ENCODE results near the gene HS6ST2.
"Not testable (repeated sequence)": the region's sequence is repeated elsewhere in the genome, so short reads cannot be mapped to it uniquely, and the experiment has no call there.

The HS6ST2 gene

GRCh38 chrX:132984058-132984650 is 25.7 kb upstream of the HS6ST2 start:
- Histone ChIP-seq H3K36me3 (ENCODE audit: insufficient read depth, low read length) (no peaks in the 10 kb centered on the region), H3K4me2 (ENCODE audit: insufficient read depth, low read length) (no peak overlapping the region), H3K4me3 (ENCODE audit: low read depth in 1 of 2, low read length in 2 of 2) (no peak overlapping the region), H3K27ac (ENCODE audit: low read length) (no peak overlapping the region), H2AFZ (ENCODE audit: low read depth, low read length) (no peak overlapping the region), H3K9ac (ENCODE audit: low read depth, low read length) (no peak overlapping the region), H3K4me1 (ENCODE audit: insufficient read depth, low read length) (no peaks in the 10 kb centered on the region), H3K27me3 (ENCODE audit: insufficient read depth, low read length, poor library complexity) (no peaks in the 10 kb centered on the region), H3K79me2 (ENCODE audit: insufficient read depth, low read length) (no peaks in the 10 kb centered on the region), H4K20me1 (ENCODE audit: insufficient read depth, low read length) (no peaks in the 10 kb centered on the region), H3K9me3 (ENCODE audit: insufficient read depth, low read length, severe bottlenecking) (no peaks in the 10 kb centered on the region)
- ATAC-seq (ENCODE audit: insufficient read depth, low read depth) (no peak), DNase-seq (no peak)
- TF ChIP-seq, protein P1, sequence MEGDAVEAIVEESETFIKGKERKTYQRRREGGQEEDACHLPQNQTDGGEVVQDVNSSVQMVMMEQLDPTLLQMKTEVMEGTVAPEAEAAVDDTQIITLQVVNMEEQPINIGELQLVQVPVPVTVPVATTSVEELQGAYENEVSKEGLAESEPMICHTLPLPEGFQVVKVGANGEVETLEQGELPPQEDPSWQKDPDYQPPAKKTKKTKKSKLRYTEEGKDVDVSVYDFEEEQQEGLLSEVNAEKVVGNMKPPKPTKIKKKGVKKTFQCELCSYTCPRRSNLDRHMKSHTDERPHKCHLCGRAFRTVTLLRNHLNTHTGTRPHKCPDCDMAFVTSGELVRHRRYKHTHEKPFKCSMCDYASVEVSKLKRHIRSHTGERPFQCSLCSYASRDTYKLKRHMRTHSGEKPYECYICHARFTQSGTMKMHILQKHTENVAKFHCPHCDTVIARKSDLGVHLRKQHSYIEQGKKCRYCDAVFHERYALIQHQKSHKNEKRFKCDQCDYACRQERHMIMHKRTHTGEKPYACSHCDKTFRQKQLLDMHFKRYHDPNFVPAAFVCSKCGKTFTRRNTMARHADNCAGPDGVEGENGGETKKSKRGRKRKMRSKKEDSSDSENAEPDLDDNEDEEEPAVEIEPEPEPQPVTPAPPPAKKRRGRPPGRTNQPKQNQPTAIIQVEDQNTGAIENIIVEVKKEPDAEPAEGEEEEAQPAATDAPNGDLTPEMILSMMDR (IDR thresholded peaks at IDR 0.05; ENCODE audit: borderline replicate concordance, extremely low read depth, low read length, poor library complexity, severe bottlenecking), result no peak

- Histone ChIP-seq H3K79me2 (ENCODE audit: insufficient read depth, low read length) (no peaks in the 10 kb centered on the region), H4K20me1 (ENCODE audit: insufficient read depth, low read length) (no peaks in the 10 kb centered on the region), H2AFZ (ENCODE audit: low read depth, low read length) (no peak overlapping the region), H3K9me3 (ENCODE audit: insufficient read depth, low read length, severe bottlenecking) (no peaks in the 10 kb centered on the region), H3K27me3 (ENCODE audit: insufficient read depth, low read length, poor library complexity) (no peaks in the 10 kb centered on the region), H3K4me1 (ENCODE audit: insufficient read depth, low read length) (no peaks in the 10 kb centered on the region), H3K4me2 (ENCODE audit: insufficient read depth, low read length) (no peak overlapping the region), H3K4me3 (ENCODE audit: low read depth in 1 of 2, low read length in 2 of 2) (no peak overlapping the region), H3K27ac (ENCODE audit: low read length) (no peak overlapping the region), H3K36me3 (ENCODE audit: insufficient read depth, low read length) (no peaks in the 10 kb centered on the region), H3K9ac (ENCODE audit: low read depth, low read length) (no peak overlapping the region)
- no peak for ATAC-seq (ENCODE audit: insufficient read depth, low read depth)
- TF ChIP-seq EZH2 (IDR thresholded peaks at IDR 0.05; ENCODE audit: borderline replicate concordance, low read depth, low read length, severe bottlenecking), result no peak
- TF ChIP-seq, protein P1 (IDR thresholded peaks at IDR 0.05; ENCODE audit: borderline replicate concordance, extremely low read depth, low read length, poor library complexity, severe bottlenecking), result no peak
- no peak for DNase-seq
These were observed 25.1 kb upstream of the HS6ST2 start for GRCh38 chrX:132983496-132983895.

DNA sequence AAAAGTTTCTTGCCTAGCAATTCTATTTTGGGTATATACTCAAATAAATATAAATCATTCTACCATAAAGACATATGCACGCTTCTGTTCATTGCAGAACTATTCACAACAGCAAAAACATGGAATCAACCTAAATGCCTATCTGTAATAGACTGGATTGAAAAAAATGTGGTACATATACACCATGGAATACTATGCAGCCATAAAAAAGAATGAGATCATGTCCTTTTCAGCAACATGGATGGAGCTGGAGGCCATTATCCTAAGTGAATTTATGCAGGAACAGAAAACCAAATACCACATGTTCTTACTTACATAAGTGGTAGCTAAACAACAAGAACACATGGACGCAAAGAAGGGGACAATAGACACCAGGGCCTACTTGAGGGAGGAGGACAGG is 21.6 kb upstream of the HS6ST2 start:
- not testable (repeated sequence) for ATAC-seq (ENCODE audit: insufficient read depth, low read depth); H3K79me2 ChIP-seq (ENCODE audit: insufficient read depth, low read length); H3K36me3 ChIP-seq (ENCODE audit: insufficient read depth, low read length); H3K27ac ChIP-seq (ENCODE audit: low read length); H3K27me3 ChIP-seq (ENCODE audit: insufficient read depth, low read length, poor library complexity); H3K4me2 ChIP-seq (ENCODE audit: insufficient read depth, low read length); DNase-seq; H2AFZ ChIP-seq (ENCODE audit: low read depth, low read length); H3K9ac ChIP-seq (ENCODE audit: low read depth, low read length); H3K4me3 ChIP-seq (ENCODE audit: low read depth in 1 of 2, low read length in 2 of 2); H4K20me1 ChIP-seq (ENCODE audit: insufficient read depth, low read length); H3K9me3 ChIP-seq (ENCODE audit: insufficient read depth, low read length, severe bottlenecking)
- peaks cover 14% of the 10 kb centered on the region for H3K4me1 ChIP-seq (ENCODE audit: insufficient read depth, low read length)

DNA sequence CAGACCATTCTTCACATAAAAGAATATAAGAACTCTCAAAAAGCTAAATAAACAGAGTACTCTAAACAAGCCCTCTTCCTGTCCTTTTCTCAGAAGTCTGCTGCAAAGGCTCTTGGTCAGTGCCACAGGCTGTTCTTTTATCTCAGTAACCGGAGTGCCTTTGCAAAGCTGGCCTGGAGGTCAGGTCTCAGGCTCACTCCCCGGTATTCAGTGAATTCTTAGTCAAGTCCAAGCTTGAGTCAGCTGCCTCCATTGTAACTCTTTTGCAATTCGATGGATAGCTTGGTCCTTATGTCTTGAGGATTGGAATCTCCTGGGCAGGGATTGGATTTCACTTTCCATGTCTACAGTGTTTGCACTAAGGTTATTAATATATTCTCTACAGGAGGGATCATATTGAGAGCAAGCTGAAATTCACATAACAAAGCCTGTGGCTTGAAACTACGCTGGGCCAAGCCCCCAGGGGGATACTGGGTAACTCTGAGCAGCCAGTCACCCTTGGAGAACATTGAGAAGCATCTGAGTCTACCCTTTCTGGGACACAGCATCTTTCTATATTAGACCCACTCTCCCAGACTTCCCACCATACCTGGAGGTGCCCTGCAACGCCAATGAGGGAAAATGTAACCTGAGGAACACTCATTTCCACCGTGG is 10.0 kb upstream of the HS6ST2 start:
- no peak overlapping the region for H3K4me3 ChIP-seq (ENCODE audit: low read depth in 1 of 2, low read length in 2 of 2)
- H3K79me2 ChIP-seq (ENCODE audit: insufficient read depth, low read length), result no peaks in the 10 kb centered on the region
- H3K9me3 ChIP-seq (ENCODE audit: insufficient read depth, low read length, severe bottlenecking), result no peaks in the 10 kb centered on the region
- TF ChIP-seq, protein P1 (IDR thresholded peaks at IDR 0.05; ENCODE audit: borderline replicate concordance, extremely low read depth, low read length, poor library complexity, severe bottlenecking), result no peak
- no peak for TF ChIP-seq EZH2 (IDR thresholded peaks at IDR 0.05; ENCODE audit: borderline replicate concordance, low read depth, low read length, severe bottlenecking)
- H3K27ac ChIP-seq (ENCODE audit: low read length), result no peak overlapping the region
- H2AFZ ChIP-seq (ENCODE audit: low read depth, low read length), result no peak overlapping the region
- DNase-seq (no peak), ATAC-seq (ENCODE audit: insufficient read depth, low read depth) (no peak)
- no peaks in the 10 kb centered on the region for H4K20me1 ChIP-seq (ENCODE audit: insufficient read depth, low read length)
- H3K9ac ChIP-seq (ENCODE audit: low read depth, low read length), result no peak overlapping the region
- H3K4me1 ChIP-seq (ENCODE audit: insufficient read depth, low read length), result no peaks in the 10 kb centered on the region
- no peak overlapping the region for H3K4me2 ChIP-seq (ENCODE audit: insufficient read depth, low read length)
- H3K36me3 ChIP-seq (ENCODE audit: insufficient read depth, low read length), result no peaks in the 10 kb centered on the region
- no peaks in the 10 kb centered on the region for H3K27me3 ChIP-seq (ENCODE audit: insufficient read depth, low read length, poor library complexity)
